Keratinocyte (primary cell): Measurements from ENCODE around the gene DCXR. TPM values are rescaled to one million over a fixed set of nuclear protein-coding genes. Genes with fewer than 3 reads are reported as not detected.

Experiments
- DNase-seq: peaks from one replicate; pipeline ENCODE4 v3.0.0-alpha.2; 2011; ENCODE audit warnings: low read depth, missing footprints, low spot score
- FAIRE-seq: peaks from 2 replicates; lab custom pipeline; 2011; peaks lifted over from hg19 to GRCh38; lab: Jason Lieb, UNC
- H2AFZ ChIP-seq: 2 replicates; pipeline ENCODE4 v1.6.0; 2012; ENCODE audit warnings: low read length, control low read depth, inconsistent platforms; ENCODE audit not compliant: control insufficient read depth
- H3K27ac ChIP-seq: 2 replicates; pipeline ENCODE4 v1.5.1; 2011; ENCODE audit warnings: low read length; ENCODE audit not compliant: control insufficient read depth, insufficient read depth
- H3K27me3 ChIP-seq: 3 replicates; pipeline ENCODE4 v1.6.0; 2011; ENCODE audit warnings: low read length; ENCODE audit not compliant: control insufficient read depth, insufficient read depth; ENCODE audit errors: extremely low read depth
- H3K36me3 ChIP-seq, 2 experiments: 2 replicates in 1 of 2; 3 replicates in 1 of 2; pipeline ENCODE4 v1.5.1; 2011; ENCODE audit warnings: low read length in 2 of 2, mild to moderate bottlenecking in 1 of 2; ENCODE audit not compliant: control insufficient read depth in 2 of 2, insufficient read depth in 2 of 2; ENCODE audit errors: extremely low read depth in 1 of 2
- H3K4me1 ChIP-seq: 3 replicates; pipeline ENCODE4 v1.5.1; 2011; ENCODE audit warnings: low read length; ENCODE audit not compliant: control insufficient read depth, insufficient read depth; ENCODE audit errors: extremely low read depth
- H3K4me2 ChIP-seq: 3 replicates; pipeline ENCODE4 v1.6.0; 2011; ENCODE audit warnings: low read depth, low read length; ENCODE audit not compliant: control insufficient read depth, insufficient read depth; ENCODE audit errors: extremely low read depth
- H3K4me3 ChIP-seq, 3 experiments: fragments of 200-600 bp in 1 of 3; sonication (generic) in 1 of 3; 2 replicates in 2 of 3; 3 replicates in 1 of 3; pipeline ENCODE4 v1.5.1; 2011 to 2016; ENCODE audit warnings: low read length in 3 of 3, mild to moderate bottlenecking in 3 of 3, control low read depth in 2 of 3, inconsistent platforms in 1 of 3, low read depth in 1 of 3, mixed read lengths in 1 of 3, mixed run types in 1 of 3, moderate library complexity in 1 of 3; ENCODE audit not compliant: control insufficient read depth in 2 of 3, insufficient read depth in 2 of 3; ENCODE audit errors: extremely low read depth in 1 of 3
- H3K79me2 ChIP-seq: 2 replicates; pipeline ENCODE4 v1.6.0; 2012; ENCODE audit warnings: low read length; ENCODE audit not compliant: control insufficient read depth, insufficient read depth
- H3K9ac ChIP-seq: 3 replicates; pipeline ENCODE4 v1.6.0; 2011; ENCODE audit warnings: low read length; ENCODE audit not compliant: control insufficient read depth, insufficient read depth; ENCODE audit errors: extremely low read depth
- H3K9me1 ChIP-seq: 3 replicates; pipeline ENCODE4 v1.6.0; 2011; ENCODE audit warnings: low read length; ENCODE audit not compliant: control insufficient read depth, insufficient read depth; ENCODE audit errors: extremely low read depth
- H3K9me3 ChIP-seq: 2 replicates; pipeline ENCODE4 v1.5.1; 2012; ENCODE audit warnings: low read depth, low read length; ENCODE audit not compliant: control insufficient read depth
- H4K20me1 ChIP-seq: 3 replicates; pipeline ENCODE4 v1.6.0; 2011; ENCODE audit warnings: low read length; ENCODE audit not compliant: control insufficient read depth, insufficient read depth; ENCODE audit errors: extremely low read depth
- EZH2 ChIP-seq: IDR thresholded peaks from one replicate; pipeline ENCODE4 v1.6.1; 2012; ENCODE audit warnings: inconsistent platforms, mild to moderate bottlenecking, low read length, moderate library complexity
- dilution Hi-C: fragments of 300-500 bp; cut with MboI; formaldehyde crosslinking; loops from one replicate; pipeline ENCODE4 v1.7.0; 2020; ENCODE audit warnings: low sequenced_read_pairs; ENCODE audit not compliant: extremely low pct_ligation_motif_present
- polyA plus RNA-seq, 5 experiments: library from polyadenylated mRNA; depleted of rRNA in 3 of 5; stranded (reverse) in 3 of 5; stranded (forward) in 1 of 5; unstranded in 1 of 5; fragments of >200 nt; gene quantifications; 1 replicate in 1 of 5; 2 replicates in 3 of 5; 3 replicates in 1 of 5; pipeline versions ENCODE4 v1.2.1 to v1.2.3, GENCODE V29; 2011 to 2012; ENCODE audit warnings: missing spikeins in 2 of 5, low read depth in 1 of 5, low replicate concordance in 1 of 5
- TF ChIP-seq, protein P1 (sequence below), 3 experiments: IDR thresholded peaks in 1 of 3; conservative IDR thresholded peaks in 1 of 3; optimal IDR thresholded peaks in 1 of 3; 2 replicates in 2 of 3; 3 replicates in 1 of 3; pipeline versions ENCODE3 to v1.5.1; 2011; ENCODE audit warnings: low read length in 3 of 3, mild to moderate bottlenecking in 3 of 3, moderate library complexity in 2 of 3, control low read depth in 1 of 3, inconsistent platforms in 1 of 3; ENCODE audit not compliant: insufficient read depth in 2 of 3; ENCODE audit errors: extremely low read depth in 1 of 3

Gene DCXR
- polyA plus RNA-seq, 1 donor (not counting 4 experiments of a cell fraction or from before 2014, with no cell fraction given), result 45.4 TPM

DNA sequence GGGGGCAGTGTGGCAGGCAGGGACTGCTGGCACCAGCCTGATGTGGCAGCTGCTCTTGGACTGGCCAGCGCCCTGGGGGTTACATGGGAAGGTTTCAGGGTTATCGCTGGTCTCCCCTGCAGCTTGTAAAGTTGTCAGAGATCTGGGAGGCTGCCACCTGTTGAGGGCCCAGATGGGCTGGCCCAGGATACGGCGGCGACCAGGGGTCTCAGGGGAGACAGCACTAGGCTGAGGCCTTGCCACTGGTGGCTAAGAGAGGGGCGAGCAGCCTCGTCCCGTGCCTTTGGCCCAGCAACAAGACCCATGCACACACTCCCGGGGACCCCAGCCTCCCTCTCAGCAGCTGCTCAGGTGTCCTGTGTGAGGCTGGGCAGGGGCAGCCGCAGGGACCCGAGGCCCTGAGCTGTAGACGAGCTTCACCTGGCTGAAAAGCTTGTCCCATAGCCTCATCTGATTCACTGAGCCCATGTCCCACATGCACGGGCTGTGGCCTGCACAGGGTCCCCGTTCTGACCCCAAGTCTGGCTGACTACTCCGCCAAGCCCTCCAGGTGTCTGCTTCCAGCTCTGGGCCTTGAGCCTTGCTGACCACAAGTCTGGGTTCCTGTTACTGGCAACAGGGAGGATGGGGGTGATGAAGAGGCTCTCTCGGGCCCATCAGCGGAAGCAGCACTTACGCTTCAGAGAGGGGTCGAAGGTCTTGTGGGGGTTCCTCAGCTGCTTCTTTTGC is 21.9 kb upstream of the DCXR start:
- H3K4me2 ChIP-seq, result no peak overlapping the region
- H2AFZ ChIP-seq, result no peak overlapping the region
- no peaks in the 10 kb centered on the region for H3K27me3 ChIP-seq
- peaks cover 41 to 44% of the 10 kb centered on the region in 2 experiments for H3K36me3 ChIP-seq
- no peak for DNase-seq
- H3K9ac ChIP-seq, result no peak overlapping the region
- no peaks in the 10 kb centered on the region for H3K9me1 ChIP-seq
- H3K9me3 ChIP-seq, result no peaks in the 10 kb centered on the region
- no peak for FAIRE-seq
- no peak overlapping the region for H3K4me3 ChIP-seq
- H4K20me1 ChIP-seq, result peaks cover 9% of the 10 kb centered on the region
- no peak overlapping the region for H3K27ac ChIP-seq
- H3K4me1 ChIP-seq, result peaks cover 5% of the 10 kb centered on the region
- dilution Hi-C loops, result no loop called here
- peaks cover 11% of the 10 kb centered on the region for H3K79me2 ChIP-seq
- TF ChIP-seq, protein P1, sequence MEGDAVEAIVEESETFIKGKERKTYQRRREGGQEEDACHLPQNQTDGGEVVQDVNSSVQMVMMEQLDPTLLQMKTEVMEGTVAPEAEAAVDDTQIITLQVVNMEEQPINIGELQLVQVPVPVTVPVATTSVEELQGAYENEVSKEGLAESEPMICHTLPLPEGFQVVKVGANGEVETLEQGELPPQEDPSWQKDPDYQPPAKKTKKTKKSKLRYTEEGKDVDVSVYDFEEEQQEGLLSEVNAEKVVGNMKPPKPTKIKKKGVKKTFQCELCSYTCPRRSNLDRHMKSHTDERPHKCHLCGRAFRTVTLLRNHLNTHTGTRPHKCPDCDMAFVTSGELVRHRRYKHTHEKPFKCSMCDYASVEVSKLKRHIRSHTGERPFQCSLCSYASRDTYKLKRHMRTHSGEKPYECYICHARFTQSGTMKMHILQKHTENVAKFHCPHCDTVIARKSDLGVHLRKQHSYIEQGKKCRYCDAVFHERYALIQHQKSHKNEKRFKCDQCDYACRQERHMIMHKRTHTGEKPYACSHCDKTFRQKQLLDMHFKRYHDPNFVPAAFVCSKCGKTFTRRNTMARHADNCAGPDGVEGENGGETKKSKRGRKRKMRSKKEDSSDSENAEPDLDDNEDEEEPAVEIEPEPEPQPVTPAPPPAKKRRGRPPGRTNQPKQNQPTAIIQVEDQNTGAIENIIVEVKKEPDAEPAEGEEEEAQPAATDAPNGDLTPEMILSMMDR (optimal IDR thresholded peaks at IDR 0.05 in 1 of 3, IDR thresholded peaks at IDR 0.05 in 1 of 3, conservative IDR thresholded peaks at IDR 0.05 in 1 of 3; ENCODE audit: extremely low read depth in 1 of 3, insufficient read depth in 2 of 3, low read length in 3 of 3), result no peak
- no peak for TF ChIP-seq EZH2

DNA sequence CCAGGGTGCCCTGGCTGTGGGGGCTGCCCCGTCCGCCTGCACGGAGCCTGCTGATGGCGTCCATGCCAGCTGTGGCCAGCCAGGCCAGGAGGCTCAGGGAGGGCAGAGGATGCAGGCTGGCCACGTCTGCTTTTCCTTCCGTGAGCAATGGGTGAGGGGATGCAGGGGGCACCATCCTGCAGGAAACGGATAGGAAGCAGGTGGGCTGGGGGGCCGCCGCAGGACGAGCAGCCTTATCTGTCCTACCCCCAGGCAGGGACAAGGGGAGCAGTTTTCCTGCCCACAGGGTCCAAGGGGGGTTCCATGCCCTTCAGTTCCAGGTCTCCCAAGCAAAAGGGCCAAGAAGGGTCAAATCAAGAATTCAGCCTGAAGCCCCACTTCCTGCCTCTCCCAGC is 21.4 kb upstream of the DCXR start:
- no peak overlapping the region for H2AFZ ChIP-seq
- no peaks in the 10 kb centered on the region for H3K4me1 ChIP-seq
- no peak for DNase-seq
- FAIRE-seq, result no peak
- H3K9me1 ChIP-seq, result no peaks in the 10 kb centered on the region
- TF ChIP-seq, protein P1 (optimal IDR thresholded peaks at IDR 0.05 in 1 of 3, IDR thresholded peaks at IDR 0.05 in 1 of 3, conservative IDR thresholded peaks at IDR 0.05 in 1 of 3; ENCODE audit: extremely low read depth in 1 of 3, insufficient read depth in 2 of 3, low read length in 3 of 3), result no peak
- no peak for TF ChIP-seq EZH2
- H3K9ac ChIP-seq, result no peak overlapping the region
- H3K27me3 ChIP-seq, result no peaks in the 10 kb centered on the region
- no peak overlapping the region for H3K4me2 ChIP-seq
- no peak overlapping the region for H3K4me3 ChIP-seq
- no peaks in the 10 kb centered on the region for H3K9me3 ChIP-seq
- dilution Hi-C loops, result no loop called here
- H3K36me3 ChIP-seq, result peaks cover 38 to 46% of the 10 kb centered on the region in 2 experiments
- H3K79me2 ChIP-seq, result peaks cover 7% of the 10 kb centered on the region
- H3K27ac ChIP-seq, result no peak overlapping the region
- peaks cover 8% of the 10 kb centered on the region for H4K20me1 ChIP-seq
